GM15510 (cell line): ENCODE data around the gene SMOC2.

Experiments
- POLR2A ChIP-seq: IDR thresholded peaks from 3 replicates; pipeline ENCODE4 v1.6.1; 2011; ENCODE audit warnings: borderline replicate concordance; ENCODE audit not compliant: insufficient read length; ENCODE audit errors: extremely low read depth

SMOC2 gene

GRCh38 chr6:168440520-168441433 is at the start of gene SMOC2:
SMOC2 (plus strand) TSS chr6:168441184; CDS start chr6:168441371, 187 bp downstream.
- no peak for TF ChIP-seq POLR2A

GRCh38 chr6:168393126-168393870 is 47.7 kb upstream of the SMOC2 start:
- TF ChIP-seq POLR2A: no peak

- no peak for TF ChIP-seq POLR2A
These were observed 46.4 kb upstream of the SMOC2 start for GRCh38 chr6:168394606-168395005.

- TF ChIP-seq POLR2A: no peak
These were observed 45.0 kb upstream of the SMOC2 start for GRCh38 chr6:168395983-168396382.

GRCh38 chr6:168396561-168396960 is 44.4 kb upstream of the SMOC2 start:
- no peak for TF ChIP-seq POLR2A

GRCh38 chr6:168397012-168397411 is 44.0 kb upstream of the SMOC2 start:
- no peak for TF ChIP-seq POLR2A

GRCh38 chr6:168400037-168400436 is 40.9 kb upstream of the SMOC2 start:
- no peak for TF ChIP-seq POLR2A

- no peak for TF ChIP-seq POLR2A
These were observed 37.5 kb upstream of the SMOC2 start for GRCh38 chr6:168403370-168404005.

- TF ChIP-seq POLR2A: no peak
These were observed 36.4 kb upstream of the SMOC2 start for GRCh38 chr6:168404560-168404959.

GRCh38 chr6:168407842-168408241 is 33.1 kb upstream of the SMOC2 start:
- no peak for TF ChIP-seq POLR2A

- TF ChIP-seq POLR2A: no peak
These were observed 32.4 kb upstream of the SMOC2 start for GRCh38 chr6:168408504-168409136.

GRCh38 chr6:168410035-168410434 is 30.9 kb upstream of the SMOC2 start:
- no peak for TF ChIP-seq POLR2A

GRCh38 chr6:168410554-168411011 is 30.4 kb upstream of the SMOC2 start:
- no peak for TF ChIP-seq POLR2A

GRCh38 chr6:168411130-168411529 is 29.9 kb upstream of the SMOC2 start:
- TF ChIP-seq POLR2A: no peak
